SK-N-MC (cell line): Measurements from ENCODE around the gene TRPM2.

Experiments
- EZH2 ChIP-seq: fragments of 200-600 bp; sonication (generic); IDR thresholded peaks from one replicate; pipeline ENCODE4 v1.6.1; 2017; ENCODE audit warnings: antibody characterized with exemption
- FOXP2 ChIP-seq: optimal IDR thresholded peaks from 2 replicates; pipeline ENCODE3; 2011; ENCODE audit warnings: mild to moderate bottlenecking, moderate library complexity; ENCODE audit not compliant: insufficient read depth; ENCODE audit errors: extremely low read length, control extremely low read depth
- POLR2AphosphoS5 ChIP-seq: IDR thresholded peaks from 2 replicates; pipeline ENCODE4 v1.6.1; 2012; ENCODE audit warnings: mild to moderate bottlenecking, low read depth, low read length, borderline replicate concordance

DNA sequence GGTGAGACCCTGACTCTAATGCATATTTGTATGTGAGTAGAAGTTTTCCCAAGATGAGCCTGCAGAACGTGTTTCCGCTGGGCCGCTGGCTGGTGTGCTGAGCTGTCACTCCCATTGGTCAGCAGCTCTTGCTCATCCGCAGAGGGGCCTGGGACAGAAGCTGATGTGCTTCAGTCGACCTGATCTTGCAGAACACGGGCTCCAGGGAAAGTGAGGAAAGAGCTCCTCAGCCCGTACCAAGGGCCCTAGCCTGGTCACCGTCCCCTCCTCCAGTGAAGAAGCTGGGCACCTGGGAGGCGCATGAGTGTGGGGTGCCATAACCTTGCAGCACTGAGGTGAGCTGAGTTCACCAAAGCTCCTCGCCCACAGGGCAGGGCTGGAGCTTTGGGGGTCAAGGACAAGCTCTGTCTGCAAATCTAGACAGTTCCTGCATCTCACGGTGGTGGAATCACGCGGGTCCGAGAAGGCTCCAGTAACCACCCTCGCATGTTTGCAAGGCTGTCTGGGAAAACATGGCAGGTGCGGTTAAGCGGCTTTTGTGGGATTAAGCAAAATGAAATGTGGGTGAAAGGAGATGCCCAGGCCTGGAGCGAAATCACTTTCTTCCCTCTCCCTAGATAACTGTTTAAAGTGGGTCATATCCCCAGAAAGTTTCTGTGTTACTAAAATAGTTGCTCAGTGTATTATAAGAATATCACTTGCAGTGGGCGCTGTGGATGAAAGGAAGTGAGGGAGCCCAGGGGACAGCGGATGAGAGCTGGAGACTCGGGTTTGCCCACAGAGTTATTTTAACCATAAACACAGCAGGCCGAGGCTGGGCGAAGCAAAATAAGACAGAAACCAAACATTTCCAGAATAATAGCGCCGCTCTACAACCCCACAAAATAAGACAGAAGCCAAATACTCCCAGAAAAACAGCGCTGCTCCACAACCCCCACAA, 68.8 kb downstream of the TRPM2 start:
- TF ChIP-seq EZH2 (no peak), POLR2AphosphoS5 (no peak), FOXP2 (no peak)
